HG02943 (cell line): ENCODE measurements around the gene AIFM1.
A peak's percentile ranks its signal among the peaks of the same experiment; 100 is the strongest.

Experiments
- ATAC-seq: cut with Tn5 transposase; IDR thresholded peaks from one replicate; pipeline ENCODE4 v1.9.1; 2021; ENCODE audit warnings: mild to moderate bottlenecking, low read depth, moderate library complexity; ENCODE audit not compliant: unreplicated experiment

Gene AIFM1

DNA sequence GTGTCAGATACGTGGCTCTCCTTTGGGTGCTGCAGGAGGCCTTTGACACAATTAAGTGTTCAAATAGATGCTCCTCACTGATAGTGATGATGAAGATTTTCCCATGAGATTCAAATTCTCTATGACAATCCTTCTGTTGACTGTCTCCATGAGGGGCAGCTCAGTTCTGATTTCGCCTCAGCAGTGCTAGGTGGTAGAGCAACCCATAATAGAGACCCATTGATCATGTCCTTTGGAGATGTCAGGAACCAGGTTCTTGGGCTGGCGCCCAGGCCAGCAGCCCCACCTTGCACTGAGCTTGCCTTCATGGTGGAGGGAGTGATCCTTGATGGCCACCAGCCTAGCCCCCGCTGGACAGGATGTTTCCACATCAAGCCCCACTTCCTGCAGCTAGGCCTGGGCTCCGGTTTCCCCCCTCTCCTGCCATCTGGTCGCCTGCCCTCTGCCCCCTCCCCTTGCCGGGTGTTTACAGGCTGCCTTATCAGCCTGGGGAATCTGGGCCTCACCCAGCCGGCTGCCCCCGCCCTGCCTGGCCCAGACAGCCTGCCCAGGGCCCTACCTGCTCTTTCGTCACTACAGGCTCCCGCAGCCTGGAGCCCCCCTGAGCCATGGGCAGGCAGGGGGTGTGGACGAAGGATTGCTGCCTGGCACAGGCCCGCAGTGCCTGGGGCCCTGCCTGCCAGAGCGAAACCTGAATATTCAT, 68.0 kb downstream of the AIFM1 start:
- ATAC-seq: no peak

DNA sequence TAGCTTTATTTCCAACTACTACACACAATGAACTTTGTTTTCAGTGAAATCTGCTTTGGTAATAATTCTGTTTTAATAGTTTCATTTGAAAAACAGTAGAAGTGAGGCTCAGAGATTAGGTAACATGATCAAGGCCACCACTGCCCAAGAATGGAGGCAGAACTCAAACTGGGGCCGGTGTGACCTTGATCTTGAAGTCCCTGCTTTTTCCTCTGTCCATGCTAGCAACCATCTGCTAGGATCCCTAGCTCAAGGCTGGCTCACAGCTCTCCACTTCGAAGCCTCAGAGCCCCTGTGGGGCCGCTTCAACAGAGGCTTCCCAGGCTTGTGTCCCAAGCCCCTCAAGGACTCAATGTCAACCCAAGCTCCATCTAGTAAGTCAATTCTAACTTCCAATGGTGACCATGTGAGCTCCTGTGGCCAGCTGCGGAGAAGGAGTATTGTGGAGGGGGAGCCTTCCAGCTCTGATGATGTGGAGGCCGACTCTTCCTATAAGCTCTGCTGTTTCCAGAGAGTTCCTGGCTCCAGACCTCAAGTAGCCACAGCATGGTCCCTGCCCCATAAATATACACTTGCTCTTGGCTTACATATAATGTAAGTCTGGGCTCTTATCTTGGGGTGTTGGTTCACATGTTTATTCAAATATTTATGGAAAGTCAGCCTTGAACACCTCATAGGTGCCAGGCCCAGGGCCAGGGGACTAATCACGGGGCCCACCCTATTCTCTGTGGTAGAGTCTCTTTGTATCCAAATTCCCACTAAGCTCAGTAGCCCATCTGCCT, 70.2 kb downstream of the AIFM1 start:
- ATAC-seq: no peak

DNA sequence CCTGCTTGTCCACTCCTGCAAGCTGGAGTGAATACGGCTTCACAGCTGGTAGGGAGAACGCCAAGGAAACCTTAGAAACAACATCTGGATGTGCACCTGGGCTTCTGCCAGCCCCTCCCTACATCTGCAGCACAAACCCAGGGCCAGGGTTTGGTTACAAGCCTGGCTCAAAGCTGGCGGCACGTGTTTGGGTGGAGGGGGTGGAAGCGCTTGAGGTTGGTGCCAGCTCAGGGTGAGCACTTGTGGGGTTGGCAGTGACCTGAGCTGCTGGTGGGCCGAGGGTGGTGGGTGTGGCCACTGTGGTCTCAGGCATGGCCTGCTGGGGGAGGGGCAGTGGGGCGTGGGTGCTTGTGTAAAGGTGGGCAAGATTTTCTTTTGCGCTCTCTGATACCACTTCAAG, 70.9 kb downstream of the AIFM1 start:
- ATAC-seq: no peak

DNA sequence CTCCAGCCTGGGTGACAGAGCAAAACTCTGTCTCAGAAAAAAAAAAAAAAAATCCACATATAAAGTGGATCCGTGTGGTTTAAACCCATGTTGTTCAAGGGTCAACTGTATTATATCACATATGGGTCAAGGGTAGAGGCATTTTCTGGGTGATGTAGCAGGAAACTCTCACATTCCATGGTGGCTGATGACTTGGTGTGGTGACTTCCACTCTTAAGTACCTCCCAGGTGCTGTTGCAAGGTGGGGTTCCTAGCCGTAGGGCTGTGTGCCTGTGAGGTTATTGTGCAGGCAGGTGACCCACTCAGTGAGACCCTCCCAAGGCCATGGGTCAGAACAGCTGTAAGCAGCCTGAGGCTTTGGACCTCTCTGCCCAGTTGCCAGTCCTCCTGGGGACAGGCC, 72.4 kb downstream of the AIFM1 start:
- ATAC-seq: no peak

DNA sequence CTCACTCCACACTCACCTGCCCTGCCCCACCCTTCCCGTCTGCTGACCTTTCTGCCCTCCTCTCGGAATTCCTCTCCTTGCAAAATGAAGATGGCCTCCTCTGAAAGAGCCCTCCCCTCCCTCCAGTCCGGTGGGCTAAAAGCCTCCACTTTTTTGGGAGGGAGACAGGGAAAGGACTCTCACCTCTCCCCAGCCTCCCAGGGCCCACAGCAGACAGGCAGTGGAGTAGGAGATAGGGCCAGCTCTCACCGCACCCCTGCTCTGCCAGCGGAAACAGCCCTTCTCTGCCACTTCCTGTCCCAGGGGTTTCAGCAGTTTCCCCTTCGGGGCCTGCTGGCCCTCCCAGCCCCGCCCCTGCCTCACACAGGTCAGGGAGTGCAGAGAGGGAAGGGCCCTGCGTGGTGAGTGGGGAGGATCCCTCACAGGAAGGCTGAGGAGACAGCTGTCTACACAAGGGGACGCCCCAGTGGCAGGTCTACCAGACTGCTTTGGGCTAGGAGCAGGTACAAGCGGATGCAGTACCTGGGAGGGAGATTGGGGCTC, 73.6 kb downstream of the AIFM1 start:
- peak; percentile 97 for ATAC-seq

DNA sequence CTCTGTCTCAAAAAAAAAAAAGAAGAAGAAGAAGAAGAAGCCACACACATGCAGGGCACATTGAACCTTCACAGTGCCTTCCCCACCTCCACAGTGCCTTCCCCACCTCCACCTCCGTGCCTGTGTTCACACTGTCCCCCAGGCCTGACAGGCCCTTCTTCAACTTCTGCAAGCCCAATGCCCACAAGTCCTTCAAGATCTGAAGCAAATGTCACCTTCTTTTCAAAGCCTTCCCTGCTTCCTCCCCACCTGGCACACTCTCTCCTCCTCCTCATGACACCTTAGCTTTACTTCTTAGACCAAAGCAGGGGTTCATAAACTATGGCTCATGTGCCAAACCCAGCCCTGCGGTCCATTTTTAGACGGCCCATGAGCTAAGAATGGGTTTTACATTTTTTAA, 75.3 kb downstream of the AIFM1 start:
- ATAC-seq: no peak

DNA sequence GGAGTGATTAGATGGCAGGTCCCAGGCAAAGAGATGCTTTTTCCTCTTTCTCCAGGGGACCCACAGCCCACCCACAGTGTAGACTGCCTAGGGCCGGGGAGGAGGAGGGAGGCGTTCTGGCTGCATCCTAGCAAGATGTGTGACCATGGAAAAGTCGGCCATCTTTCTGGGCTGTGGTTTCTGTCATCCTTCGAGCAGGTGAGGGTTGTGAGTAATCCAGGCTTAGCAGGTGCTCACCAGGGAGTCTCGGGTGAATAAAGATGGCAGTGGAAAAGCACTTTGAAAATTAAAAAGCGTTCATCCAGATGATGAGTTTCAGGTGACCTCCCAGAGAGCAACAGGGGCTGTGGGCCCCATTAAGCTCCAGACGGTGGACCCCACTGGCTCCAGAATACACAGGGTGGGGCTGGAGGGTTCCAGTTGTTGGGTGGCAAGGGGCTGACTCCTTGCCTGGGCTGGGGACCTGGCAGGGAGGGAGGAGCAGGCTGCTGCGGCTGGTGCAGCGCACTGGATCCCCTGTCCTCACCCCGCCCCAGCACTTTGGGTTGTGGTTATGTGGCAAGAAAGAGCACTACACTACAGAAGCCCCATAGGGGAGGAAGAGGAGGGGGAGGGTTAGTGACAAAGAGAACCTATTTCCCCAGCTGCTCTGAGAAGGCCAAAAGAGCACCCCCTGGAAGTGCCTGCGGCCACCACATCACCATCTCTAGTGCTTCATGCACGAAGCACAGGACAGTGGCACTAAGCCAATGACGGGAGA, 79.0 kb downstream of the AIFM1 start:
- ATAC-seq: peak; percentile 38

DNA sequence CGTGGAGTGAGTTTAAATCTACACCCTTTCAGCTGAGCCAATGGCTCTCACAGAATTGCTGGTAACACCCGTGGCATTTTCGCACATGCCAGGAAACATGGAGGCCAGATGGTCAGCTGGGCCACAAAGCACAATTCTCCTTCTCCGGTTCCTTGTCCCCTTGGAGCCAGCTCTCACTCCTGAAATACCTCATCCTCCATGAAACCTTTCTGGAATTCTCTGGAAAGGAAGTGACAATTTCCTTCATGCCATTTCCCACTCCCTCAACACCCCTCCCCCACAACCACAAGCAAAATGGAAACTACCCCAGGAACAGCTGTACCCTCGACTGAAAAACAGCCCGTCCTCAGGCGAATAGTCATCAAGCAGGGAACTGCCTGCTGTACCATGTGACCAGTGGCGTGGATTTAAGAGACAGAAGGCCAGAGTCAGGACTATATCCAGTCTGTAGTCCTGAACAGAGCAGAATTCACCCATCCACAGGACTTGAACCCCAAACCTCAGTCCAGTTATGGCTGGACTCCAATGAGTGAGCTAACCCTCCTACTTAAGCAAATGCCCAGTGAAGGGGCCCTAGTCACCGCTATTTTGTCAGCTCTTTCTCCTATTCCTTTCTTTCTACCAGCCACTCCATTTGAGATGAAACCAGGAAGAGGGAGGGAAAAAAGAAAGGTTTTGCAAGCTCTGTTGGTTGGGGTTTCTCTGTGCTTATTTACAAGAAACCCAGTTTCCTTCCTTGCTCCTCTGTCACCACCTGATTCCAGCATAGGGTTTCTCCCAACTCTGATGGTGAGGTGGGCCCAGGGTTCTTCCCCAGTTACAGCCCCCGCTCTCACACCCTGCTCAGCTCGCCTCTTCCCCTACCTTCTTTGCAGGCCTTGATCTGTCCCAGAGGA, 79.8 kb downstream of the AIFM1 start:
- ATAC-seq: no peak

DNA sequence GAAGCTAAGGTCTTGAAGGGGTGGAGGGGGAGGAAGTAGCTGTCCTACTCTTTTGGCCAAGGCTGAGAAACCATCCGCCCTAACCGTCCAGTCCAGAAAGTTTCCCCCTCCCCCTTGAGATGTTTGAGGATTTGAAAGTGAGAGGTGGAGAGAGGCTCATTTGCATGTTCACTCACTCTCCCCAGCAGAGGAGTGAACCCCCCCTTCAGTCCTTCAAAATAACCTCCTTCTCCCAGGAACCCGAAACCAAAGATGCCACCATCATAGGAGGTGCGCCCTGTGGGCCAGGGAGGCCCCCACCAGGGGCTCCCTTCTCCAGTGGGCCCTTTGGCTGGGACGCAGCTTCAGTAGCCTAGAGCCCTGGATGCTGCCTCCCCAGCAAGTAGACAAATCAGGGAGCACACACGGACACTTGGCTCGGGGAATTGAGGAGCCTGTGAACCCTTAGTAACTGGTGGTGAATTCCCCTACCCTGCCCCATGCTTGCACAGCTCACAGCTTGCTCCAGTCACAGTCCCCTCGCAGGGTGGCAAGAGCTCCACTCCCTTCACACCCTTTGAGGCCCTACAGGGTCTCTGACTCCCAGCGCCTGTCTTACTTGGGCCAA, 80.9 kb downstream of the AIFM1 start:
- ATAC-seq: peak; percentile 43

DNA sequence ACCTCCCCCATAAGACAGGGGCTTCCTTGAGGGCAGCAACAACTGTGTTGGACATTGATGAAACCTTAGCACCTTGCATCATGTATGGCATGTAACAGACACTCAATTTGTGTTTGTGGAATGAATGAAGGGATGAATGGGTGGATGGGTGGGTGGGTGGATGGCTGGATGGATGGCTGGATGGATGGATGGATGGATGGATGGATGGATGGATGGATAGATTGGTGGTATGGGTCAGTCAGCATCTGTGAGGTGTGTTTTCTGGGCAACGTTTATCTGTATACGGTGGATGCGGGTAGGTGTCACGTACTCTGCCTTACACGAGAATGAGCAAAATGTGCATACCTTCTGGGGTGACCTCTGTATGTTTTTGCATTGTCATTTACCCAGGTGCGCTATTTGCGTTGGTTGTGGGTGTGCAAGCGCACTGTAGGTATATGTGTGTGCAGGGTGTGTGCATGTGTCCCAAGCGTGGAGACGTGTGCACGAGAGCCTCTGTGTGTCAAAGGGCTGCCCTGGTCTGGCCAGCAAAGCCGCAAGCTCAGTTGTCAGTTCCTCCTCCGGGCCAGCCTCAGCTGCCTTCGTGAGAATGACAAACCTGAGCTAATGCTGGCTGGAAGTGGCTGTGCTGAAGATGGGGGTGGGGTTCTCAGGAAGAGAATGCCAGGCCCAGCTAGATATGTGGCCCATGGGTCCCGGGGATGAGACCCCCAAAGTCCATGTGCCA, 81.8 kb downstream of the AIFM1 start:
- no peak for ATAC-seq

DNA sequence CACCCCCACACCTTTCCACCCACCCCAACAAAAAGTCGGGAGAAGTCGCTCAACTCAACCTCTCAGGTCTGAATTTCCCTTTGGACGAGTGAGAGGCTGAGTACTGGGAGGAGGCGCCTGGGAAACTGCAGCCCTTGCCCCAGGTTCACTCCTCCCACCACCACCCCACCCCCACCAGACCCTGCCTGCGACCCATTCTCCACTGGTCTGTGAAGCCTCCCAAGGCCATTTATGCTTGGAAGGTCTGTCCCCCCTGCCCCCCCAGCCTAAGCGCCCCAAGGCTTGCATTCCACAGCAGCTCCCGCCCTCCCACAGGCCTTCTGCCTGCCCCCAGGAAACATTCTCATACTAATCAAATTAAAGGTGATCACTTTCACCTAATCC, 82.5 kb downstream of the AIFM1 start:
- no peak for ATAC-seq

DNA sequence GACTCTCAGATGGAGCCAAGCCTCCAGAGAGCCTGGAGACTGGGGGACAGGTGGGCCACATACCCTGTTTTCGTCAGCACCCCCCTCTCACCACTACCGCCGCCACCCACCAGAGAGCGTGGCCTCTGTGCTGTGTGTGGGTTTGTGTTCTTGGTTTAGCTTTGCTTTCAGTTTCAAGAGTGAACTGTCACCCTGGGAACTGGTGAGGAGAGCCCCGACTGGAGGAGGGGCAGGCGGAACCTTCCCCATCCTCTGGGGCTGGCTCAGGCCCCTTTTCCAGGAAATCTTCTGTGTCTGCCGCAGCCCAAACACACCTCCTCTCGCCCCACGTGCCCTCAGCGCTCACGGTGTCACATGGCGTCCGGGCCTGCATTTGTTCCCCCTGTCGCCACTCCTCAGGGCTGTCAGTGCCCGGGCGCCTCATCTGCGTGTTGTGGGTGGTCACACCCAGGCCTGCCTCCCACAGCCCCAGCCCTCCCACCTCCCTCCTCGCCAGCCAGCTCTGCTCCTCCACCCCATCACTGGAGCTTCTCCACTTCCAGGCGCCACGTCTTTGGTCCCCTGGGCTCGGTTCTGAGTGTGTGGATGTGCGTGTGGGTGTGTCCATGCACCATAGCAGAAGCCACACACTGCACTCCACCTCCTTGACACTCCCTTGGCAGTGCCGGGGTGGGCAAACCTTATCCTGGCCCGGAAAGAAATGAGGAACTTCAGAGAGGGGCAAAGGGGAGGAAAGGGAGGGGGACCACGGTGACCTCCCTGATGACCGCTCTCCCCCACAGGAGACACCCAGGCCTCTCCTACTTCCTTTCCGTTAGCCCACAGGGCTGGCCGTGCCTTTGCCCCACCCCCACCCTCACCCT, 83.2 kb downstream of the AIFM1 start:
- peak; percentile 43 for ATAC-seq

DNA sequence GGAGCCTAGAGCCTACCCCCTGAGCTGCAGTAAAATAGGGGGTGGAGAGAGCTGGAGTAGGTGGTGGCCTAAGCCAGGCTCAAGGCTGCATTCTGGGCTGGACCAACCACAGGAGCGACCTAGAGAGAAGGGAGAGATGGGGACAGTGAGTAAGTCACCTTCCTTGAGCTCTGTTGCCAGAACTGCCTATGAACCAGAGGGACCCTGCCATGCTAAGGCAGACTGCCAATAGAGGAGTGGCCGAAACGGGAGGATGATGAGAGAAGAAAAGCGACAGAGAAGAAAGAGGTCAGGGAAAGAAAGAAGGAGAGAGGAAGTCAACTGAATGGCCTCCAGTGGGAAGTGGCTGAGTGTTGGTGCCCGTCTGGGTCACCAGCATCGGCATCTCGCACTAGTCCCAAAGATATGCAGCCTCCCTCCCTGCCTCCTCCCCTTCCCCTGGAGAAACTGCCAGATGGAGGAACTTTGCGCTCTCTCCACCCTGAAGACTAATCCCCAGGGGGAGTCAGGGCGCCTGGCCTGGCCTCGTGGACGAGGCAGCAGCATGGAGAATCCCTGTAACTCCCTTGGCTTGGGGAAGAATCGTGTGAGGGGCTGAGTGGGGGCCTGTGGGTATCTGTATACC, 84.1 kb downstream of the AIFM1 start:
- ATAC-seq: no peak

DNA sequence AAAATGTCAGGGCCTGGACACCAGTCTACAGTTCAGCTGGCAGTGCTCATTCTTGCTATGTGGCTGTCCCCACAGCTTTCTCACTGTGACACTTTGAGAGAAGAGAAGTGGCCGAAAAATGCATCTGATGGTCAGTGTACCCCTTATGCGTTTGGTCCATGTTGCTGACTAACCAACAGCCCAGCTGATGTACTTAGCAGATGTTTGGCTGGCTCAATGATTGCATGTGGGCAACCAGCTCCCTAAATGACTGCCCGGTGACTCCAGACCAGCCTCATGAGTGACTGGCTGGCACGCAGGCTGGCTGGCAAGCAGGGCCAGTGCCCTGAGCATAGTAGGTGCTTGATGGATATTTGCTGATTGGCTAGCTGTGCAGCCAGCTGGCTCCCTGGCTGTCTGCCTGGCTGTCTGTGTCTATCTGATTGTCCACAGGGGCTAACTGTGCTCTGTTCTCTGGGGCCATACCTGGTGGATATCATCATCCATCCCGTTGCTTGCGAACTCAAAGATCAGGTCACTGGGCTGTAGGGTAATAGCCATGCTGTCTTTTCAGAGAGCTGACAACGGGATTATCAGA, 84.8 kb downstream of the AIFM1 start:
- ATAC-seq: no peak

DNA sequence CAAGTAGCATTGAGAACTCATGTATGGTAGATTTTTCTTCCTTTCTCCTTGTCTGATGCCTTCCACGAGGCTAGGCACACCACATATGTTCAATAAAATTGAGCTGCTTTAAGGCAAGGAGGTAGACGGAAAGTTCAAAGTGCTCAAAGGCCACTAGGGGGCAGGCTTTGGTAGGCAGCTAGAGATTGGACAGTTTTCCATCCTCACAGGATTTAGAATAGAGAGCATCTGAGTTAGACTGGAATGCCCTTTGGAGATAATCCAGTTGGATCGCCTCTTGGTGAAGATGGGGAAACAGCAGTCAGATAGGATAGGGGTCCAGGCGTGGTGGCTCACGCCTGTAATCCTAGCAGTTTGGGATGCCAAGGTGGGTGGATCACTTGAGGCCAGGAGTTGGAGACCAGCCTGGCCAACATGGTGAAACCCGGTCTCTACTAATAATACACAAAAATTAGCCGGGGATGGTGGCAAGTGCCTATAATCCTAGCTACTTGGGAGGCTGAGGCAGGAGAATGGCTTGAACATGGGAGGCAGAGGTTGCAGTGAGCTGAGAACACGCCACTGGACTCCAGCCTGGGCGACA, 85.7 kb downstream of the AIFM1 start:
- ATAC-seq: no peak
